GM12801 (cell line): Measurements from ENCODE around the gene TTC9C.

Experiments used
- TF ChIP-seq, protein P1 (sequence below): IDR thresholded peaks from one replicate; pipeline ENCODE4 v1.5.1; 2011; ENCODE audit warnings: control low read depth; ENCODE audit not compliant: insufficient read length; ENCODE audit errors: extremely low read depth

TTC9C gene

DNA sequence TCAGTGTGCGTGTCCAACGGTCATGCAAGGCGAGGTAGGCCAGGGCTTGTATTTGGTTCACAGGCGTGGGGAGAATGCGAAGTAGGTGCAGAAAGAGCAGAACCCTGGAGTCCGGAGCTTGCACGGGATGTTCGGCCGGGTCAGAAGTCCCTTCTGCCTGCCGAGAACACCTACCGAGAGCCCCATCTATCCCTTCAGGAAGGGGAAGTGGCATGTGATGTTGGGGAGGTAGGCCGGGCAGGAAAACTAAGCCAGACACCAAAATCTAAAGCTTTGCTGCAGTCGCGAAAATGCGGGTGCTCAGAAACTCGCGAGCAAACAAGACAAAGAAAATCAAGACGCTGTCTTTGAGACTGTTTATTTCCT lies 42.5 kb downstream of the TTC9C start:
- TF ChIP-seq, protein P1, sequence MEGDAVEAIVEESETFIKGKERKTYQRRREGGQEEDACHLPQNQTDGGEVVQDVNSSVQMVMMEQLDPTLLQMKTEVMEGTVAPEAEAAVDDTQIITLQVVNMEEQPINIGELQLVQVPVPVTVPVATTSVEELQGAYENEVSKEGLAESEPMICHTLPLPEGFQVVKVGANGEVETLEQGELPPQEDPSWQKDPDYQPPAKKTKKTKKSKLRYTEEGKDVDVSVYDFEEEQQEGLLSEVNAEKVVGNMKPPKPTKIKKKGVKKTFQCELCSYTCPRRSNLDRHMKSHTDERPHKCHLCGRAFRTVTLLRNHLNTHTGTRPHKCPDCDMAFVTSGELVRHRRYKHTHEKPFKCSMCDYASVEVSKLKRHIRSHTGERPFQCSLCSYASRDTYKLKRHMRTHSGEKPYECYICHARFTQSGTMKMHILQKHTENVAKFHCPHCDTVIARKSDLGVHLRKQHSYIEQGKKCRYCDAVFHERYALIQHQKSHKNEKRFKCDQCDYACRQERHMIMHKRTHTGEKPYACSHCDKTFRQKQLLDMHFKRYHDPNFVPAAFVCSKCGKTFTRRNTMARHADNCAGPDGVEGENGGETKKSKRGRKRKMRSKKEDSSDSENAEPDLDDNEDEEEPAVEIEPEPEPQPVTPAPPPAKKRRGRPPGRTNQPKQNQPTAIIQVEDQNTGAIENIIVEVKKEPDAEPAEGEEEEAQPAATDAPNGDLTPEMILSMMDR = no peak

DNA sequence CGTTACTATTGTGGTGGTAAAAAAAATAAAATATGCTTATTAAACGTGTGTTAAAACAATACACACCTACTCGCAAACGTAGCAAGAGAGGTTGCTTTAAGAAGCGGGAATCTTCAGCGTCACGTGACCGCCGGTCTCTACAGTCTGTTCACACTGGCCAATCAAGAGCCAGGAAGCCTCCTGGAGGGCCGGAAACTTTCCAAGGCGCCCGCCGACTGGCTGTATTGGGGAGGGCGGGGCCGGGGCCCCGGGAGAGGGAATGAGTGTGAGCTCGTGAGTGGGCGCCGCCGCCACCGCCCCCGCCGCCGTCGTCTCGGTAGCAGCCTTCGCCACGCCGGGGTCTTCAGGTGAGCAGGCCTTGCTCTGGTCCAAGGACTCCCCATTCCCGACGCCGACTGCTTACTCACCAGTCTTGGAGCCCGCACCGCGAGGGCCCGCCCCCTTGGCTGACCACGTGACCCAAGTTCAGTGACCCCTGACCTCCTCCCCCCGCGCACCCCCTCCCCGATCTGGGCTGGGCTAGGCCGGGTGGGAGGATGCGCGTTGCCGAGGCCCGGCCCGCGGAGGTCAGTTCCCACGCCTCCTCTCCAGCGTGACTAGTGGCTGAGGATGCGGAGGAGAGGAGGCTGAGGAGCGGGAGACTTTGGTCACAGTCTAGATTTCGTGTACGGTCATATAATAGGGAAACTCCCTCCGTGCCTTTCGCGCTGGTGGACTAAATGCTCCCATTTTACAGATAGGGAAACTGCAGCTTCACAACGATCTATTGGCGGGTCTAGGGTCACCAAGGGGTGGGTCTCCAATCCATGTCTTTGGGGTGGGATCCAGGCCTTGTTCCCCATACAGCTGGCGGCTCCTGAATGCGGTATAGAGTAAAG lies 43.1 kb downstream of the TTC9C start, which contains the start of gene TAF6L:
Gene TAF6L, plus strand, starts transcription at position 253 of the 878 bp plus-strand sequence. CDS start 4,388 bp downstream, outside the sequence.
- TF ChIP-seq, protein P1 = no peak

DNA sequence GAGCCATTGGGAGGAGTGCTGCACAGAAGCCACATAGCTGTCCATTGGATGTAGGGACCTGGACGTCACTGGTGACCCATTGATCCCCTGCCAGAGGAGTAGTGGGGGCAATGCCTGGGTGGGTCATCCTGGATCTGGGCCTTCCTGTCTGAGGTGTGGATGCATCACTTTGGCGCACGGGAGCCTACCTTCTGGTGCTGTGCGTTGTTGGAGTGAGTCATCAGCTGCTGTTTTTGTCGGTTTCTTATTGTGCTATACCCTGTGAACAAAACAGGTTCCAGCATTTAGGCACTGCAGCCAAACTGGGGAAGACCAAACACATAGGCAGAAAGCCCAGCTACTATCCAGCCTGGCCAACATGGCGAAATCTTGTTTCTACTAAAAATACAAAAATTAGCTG lies 46.1 kb downstream of the TTC9C start:
- TF ChIP-seq, protein P1 = no peak

DNA sequence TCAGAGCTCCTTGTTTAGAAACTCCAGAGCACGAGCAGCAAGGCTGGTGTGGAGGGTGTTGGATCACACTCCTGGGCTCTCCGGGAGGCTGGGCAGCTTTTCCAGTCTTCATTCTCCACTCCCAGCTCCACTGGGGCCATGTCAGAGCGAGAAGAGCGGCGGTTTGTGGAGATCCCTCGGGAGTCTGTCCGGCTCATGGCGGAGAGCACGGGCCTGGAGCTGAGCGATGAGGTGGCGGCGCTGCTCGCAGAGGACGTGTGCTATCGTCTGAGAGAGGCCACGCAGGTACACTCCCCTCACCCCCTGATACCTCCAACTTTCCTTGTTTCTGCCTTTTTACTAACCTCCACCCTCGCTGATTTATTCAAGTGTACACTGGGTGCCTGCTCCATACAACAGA lies 47.4 kb downstream of the TTC9C start:
- TF ChIP-seq, protein P1 = no peak

DNA sequence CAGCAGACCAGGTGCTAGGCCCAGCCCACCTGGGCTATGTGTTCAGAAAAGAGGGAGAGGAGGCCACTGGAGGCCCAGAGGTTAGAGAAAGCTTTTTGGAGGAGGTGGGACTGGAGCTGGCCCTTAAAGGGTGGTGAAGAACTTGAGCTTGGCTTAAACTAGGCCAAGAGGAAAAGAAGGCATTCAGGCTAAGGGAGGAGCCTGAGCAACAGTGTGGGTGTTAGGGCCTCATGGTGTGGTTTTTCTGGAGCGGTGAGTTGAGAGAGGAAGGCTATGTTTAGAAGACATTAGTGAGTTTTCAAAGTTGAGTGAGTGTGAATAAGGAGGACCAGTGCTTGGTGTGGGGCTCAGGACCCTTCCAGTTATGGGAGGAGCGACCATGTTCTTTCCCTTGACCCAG lies 49.1 kb downstream of the TTC9C start:
- TF ChIP-seq, protein P1 = no peak

DNA sequence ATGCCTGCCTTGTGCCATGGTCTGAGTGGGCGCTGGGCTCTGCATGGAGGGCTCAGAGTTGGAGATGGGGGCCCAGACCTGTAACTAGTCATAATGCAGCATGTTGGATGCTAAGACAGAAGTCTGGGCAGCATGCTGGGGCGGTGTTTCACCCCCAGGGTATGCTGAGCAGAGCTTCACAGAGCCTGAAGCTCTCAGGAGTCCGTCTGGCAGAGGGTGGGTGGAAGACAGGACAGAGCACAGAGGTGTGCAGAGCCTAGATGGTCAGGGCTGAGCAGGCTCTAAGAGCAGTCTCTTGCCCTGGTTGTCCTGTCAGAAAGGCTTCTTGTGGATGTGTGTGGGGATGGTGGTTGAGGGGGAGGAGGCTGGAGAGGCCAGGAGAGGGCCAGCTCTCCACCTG lies 50.2 kb downstream of the TTC9C start:
- TF ChIP-seq, protein P1 = no peak

DNA sequence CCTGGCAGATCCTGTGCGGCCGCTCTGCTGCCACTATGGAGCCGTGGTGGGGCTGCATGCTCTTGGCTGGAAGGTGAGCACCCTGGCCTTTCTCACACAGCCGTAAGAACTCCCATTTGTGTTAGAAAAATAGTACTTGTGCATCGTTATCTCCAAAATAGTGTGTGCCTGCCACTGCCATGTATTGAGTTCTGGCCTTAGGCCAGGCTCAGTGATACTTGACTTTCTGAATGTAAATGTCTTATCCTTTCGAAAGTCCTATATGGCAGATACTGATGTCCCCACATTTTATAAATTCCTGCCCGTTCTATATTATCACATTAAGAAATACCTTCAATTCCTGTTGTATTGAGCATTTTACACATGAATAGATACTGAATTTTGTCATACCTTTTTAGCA lies 54.5 kb downstream of the TTC9C start:
- TF ChIP-seq, protein P1 = no peak
